Endothelial cell of umbilical vein (primary cell): Measurements from ENCODE around the gene KAT6B. TPM values are rescaled to one million over a fixed set of nuclear protein-coding genes. Genes with fewer than 3 reads are reported as not detected.

Experiments used
- BruUV-seq: library from RNA; stranded (reverse); fragments of 400-500 nt; replicated peaks from 2 replicates; lab custom pipeline; 2021; lab: Mats Ljungman, UMichigan
- CTCF ChIA-PET: fragments of 300-600, 350-600 bp; sonication (Branson Sonifier 250); formaldehyde crosslinking; loops from one replicate; lab custom pipeline; 2021; ENCODE audit warnings: antibody characterized with exemption, inconsistent platforms; lab: Charles Lee
- POLR2A ChIA-PET: fragments of 300-600, 350-600 bp; sonication (Branson Sonifier 250); formaldehyde crosslinking; loops from one replicate; lab custom pipeline; 2021; ENCODE audit warnings: antibody characterized with exemption, inconsistent platforms; lab: Charles Lee
- DNase-seq: peaks from one replicate; pipeline ENCODE4 v3.0.0-alpha.2; 2011; ENCODE audit warnings: low read depth, low spot score
- FAIRE-seq: peaks from 2 replicates; lab custom pipeline; 2011; peaks lifted over from hg19 to GRCh38; lab: Jason Lieb, UNC
- H2AFZ ChIP-seq: 2 replicates; pipeline ENCODE4 v1.6.0; 2012; ENCODE audit warnings: low read depth, low read length, control low read depth, inconsistent platforms
- H3K27ac ChIP-seq: 2 replicates; pipeline ENCODE4 v1.5.1; 2011; ENCODE audit warnings: low read depth, mild to moderate bottlenecking, control low read depth, low read length, moderate library complexity; ENCODE audit not compliant: insufficient read depth
- H3K27me3 ChIP-seq, 2 experiments: 2 replicates each; pipeline versions ENCODE4 v1.6.0 to v1.6.1; 2011; ENCODE audit warnings: low read length in 2 of 2, mixed read lengths in 1 of 2; ENCODE audit not compliant: control insufficient read depth in 2 of 2, insufficient read depth in 2 of 2
- H3K36me3 ChIP-seq, 2 experiments: 2 replicates in 1 of 2; 3 replicates in 1 of 2; pipeline ENCODE4 v1.5.1; 2011; ENCODE audit warnings: low read length in 2 of 2, mild to moderate bottlenecking in 1 of 2, moderate library complexity in 1 of 2; ENCODE audit not compliant: control insufficient read depth in 2 of 2, insufficient read depth in 2 of 2; ENCODE audit errors: extremely low read depth in 1 of 2
- H3K4me1 ChIP-seq: 3 replicates; pipeline ENCODE4 v1.5.1; 2011; ENCODE audit warnings: mild to moderate bottlenecking, low read length; ENCODE audit not compliant: control insufficient read depth, insufficient read depth; ENCODE audit errors: extremely low read depth
- H3K4me2 ChIP-seq: 2 replicates; pipeline ENCODE4 v1.6.1; 2011; ENCODE audit warnings: low read length, control low read depth, mixed read lengths; ENCODE audit not compliant: insufficient read depth
- H3K4me3 ChIP-seq, 3 experiments: fragments of 200-600 bp in 1 of 3; sonication (generic), shearing (Covaris generic) in 1 of 3; replicated peaks in 1 of 3; 2 replicates each; pipeline ENCODE4 v1.5.1; 2011 to 2016; ENCODE audit warnings: control low read depth in 3 of 3, low read length in 3 of 3, mild to moderate bottlenecking in 2 of 3, inconsistent platforms in 1 of 3, low read depth in 1 of 3, moderate library complexity in 1 of 3; ENCODE audit not compliant: insufficient read depth in 1 of 3
- H3K79me2 ChIP-seq: 2 replicates; pipeline ENCODE4 v1.6.0; 2012; ENCODE audit warnings: low read length, inconsistent platforms; ENCODE audit not compliant: control insufficient read depth, insufficient read depth
- H3K9ac ChIP-seq: replicated peaks from 2 replicates; pipeline ENCODE3; 2011; ENCODE audit warnings: low read length, control low read depth; ENCODE audit not compliant: insufficient read depth; ENCODE audit errors: extremely low read depth
- H3K9me1 ChIP-seq: replicated peaks from 3 replicates; pipeline ENCODE4 v1.6.0; 2011; ENCODE audit warnings: mild to moderate bottlenecking, low read length; ENCODE audit not compliant: control insufficient read depth, insufficient read depth; ENCODE audit errors: extremely low read depth
- H3K9me3 ChIP-seq: replicated peaks from 2 replicates; pipeline ENCODE4 v1.5.1; 2012; ENCODE audit warnings: low read length, inconsistent platforms; ENCODE audit not compliant: control insufficient read depth, insufficient read depth
- H4K20me1 ChIP-seq: replicated peaks from 2 replicates; pipeline ENCODE3; 2011; ENCODE audit warnings: mild to moderate bottlenecking, low read length; ENCODE audit not compliant: control insufficient read depth, insufficient read depth; ENCODE audit errors: extremely low read depth
- CTCF ChIP-seq, 2 donors: IDR thresholded peaks; 1 replicate in 1 of 2; 2 replicates in 1 of 2; pipeline ENCODE4 v1.5.1; 2011; ENCODE audit warnings: low read length in 2 of 2, mild to moderate bottlenecking in 2 of 2, moderate library complexity in 2 of 2, control low read depth in 1 of 2, inconsistent platforms in 1 of 2, low read depth in 1 of 2; ENCODE audit not compliant: insufficient read depth in 1 of 2; ENCODE audit errors: extremely low read depth in 1 of 2
- EZH2 ChIP-seq: IDR thresholded peaks from 2 replicates; pipeline ENCODE4 v1.6.1; 2012; ENCODE audit warnings: borderline replicate concordance, low read depth, mild to moderate bottlenecking, moderate library complexity, low read length, inconsistent platforms; ENCODE audit not compliant: severe bottlenecking
- FOS ChIP-seq: IDR thresholded peaks from 2 replicates; pipeline ENCODE4 v1.6.1; 2011; ENCODE audit warnings: mild to moderate bottlenecking, low read length, moderate library complexity, borderline replicate concordance; ENCODE audit not compliant: insufficient read depth
- GATA2 ChIP-seq: IDR thresholded peaks from 2 replicates; pipeline ENCODE4 v1.7.0; 2011; ENCODE audit warnings: low read depth, mild to moderate bottlenecking, moderate library complexity, mixed read lengths, low read length; ENCODE audit not compliant: insufficient read length, insufficient read depth
- JUN ChIP-seq: IDR thresholded peaks from 2 replicates; pipeline ENCODE4 v1.6.1; 2011; ENCODE audit warnings: borderline replicate concordance, low read depth; ENCODE audit not compliant: insufficient read length, insufficient read depth
- MAX ChIP-seq: IDR thresholded peaks from 2 replicates; pipeline ENCODE4 v1.6.1; 2011; ENCODE audit not compliant: insufficient read depth, insufficient read length
- MYC ChIP-seq: IDR thresholded peaks from one replicate; pipeline ENCODE4 v1.6.1; 2011; ENCODE audit warnings: mild to moderate bottlenecking, low read depth, low read length
- POLR2A ChIP-seq: IDR thresholded peaks from 2 replicates; pipeline ENCODE4 v1.6.1; 2012; ENCODE audit warnings: low read depth, mild to moderate bottlenecking, control low read depth, low read length
- POLR2AphosphoS5 ChIP-seq: IDR thresholded peaks from 2 replicates; pipeline ENCODE4 v1.6.1; 2012; ENCODE audit warnings: low read depth, mild to moderate bottlenecking, control low read depth, low read length, moderate library complexity; ENCODE audit not compliant: insufficient read depth
- dilution Hi-C: fragments of 300-500 bp; cut with MboI; formaldehyde crosslinking; loops from one replicate; pipeline ENCODE4 v1.15.0; 2019; ENCODE audit warnings: low sequenced_read_pairs; ENCODE audit not compliant: extremely low pct_ligation_motif_present
- intact Hi-C: fragments of 100-400 bp; cut with micrococcal nuclease; formaldehyde crosslinking; loops from one replicate; pipeline ENCODE4 v1.10.0; 2022
- polyA plus RNA-seq, 4 experiments: library from polyadenylated mRNA; depleted of rRNA in 3 of 4; stranded (reverse) in 3 of 4; unstranded in 1 of 4; fragments of >200 nt; gene quantifications; 2 replicates each; pipeline versions ENCODE4 v1.2.1 to v1.2.3, GENCODE V29; 2011 to 2012; ENCODE audit warnings: missing spikeins in 1 of 4
- total RNA-seq: library from RNA; stranded (reverse); gene quantifications from 2 replicates; pipeline ENCODE4 v1.2.3, GENCODE V29; 2021

KAT6B gene
- total and polyA plus RNA-seq, 2 donors (not counting 3 experiments of a cell fraction or from before 2014, with no cell fraction given) = 4.5 to 17.0 TPM

GRCh38 chr10:74888962-74889661 is 62.7 kb downstream of the KAT6B start:
- intact Hi-C loops = no loop called here
- POLR2A ChIA-PET = no interaction called here
- CTCF ChIA-PET = interaction anchor here (0.8 to 1.4 kb wide), 4 partner anchors 10 to 145 kb away, joined by 3 read pairs; no protein-coding TSS in a partner anchor

More at GRCh38 chr10:74888962-74889661, 62.7 kb downstream of the KAT6B start:
- no peak for DNase-seq
- H3K9me1 ChIP-seq = no peaks in the 10 kb centered on the region
- H4K20me1 ChIP-seq = no peaks in the 10 kb centered on the region
- H3K9ac ChIP-seq = no peak overlapping the region
- TF ChIP-seq MYC (no peak), MAX (no peak), POLR2AphosphoS5 (no peak), FOS (no peak), EZH2 (no peak), POLR2A (no peak), JUN (no peak), CTCF (IDR thresholded peaks at IDR 0.05; ENCODE audit: extremely low read depth in 1 of 2, insufficient read depth in 1 of 2, low read depth in 1 of 2, low read length in 2 of 2) (no peak), GATA2 (no peak)
- no peaks in the 10 kb centered on the region for H3K9me3 ChIP-seq
- no peaks in the 10 kb centered on the region for H3K79me2 ChIP-seq
- H3K36me3 ChIP-seq = no peaks in the 10 kb centered on the region
- peak; percentile 15 for FAIRE-seq
- H2AFZ ChIP-seq = no peak overlapping the region
- no TSS peak for BruUV-seq
- no peak overlapping the region for H3K4me3 ChIP-seq
- no peak overlapping the region for H3K27ac ChIP-seq
- dilution Hi-C loops = no loop called here
- no peaks in the 10 kb centered on the region for H3K4me1 ChIP-seq
- H3K4me2 ChIP-seq = no peak overlapping the region
- H3K27me3 ChIP-seq = no peaks in the 10 kb centered on the region
